HFFc6 (cell line): ENCODE measurements around the gene ACOT7. TPM values are rescaled to one million over a fixed set of nuclear protein-coding genes. Genes with fewer than 3 reads are reported as not detected.

Source experiments
- DNase-seq: peaks from one replicate; pipeline ENCODE4 v3.0.0-alpha.2; 2018
- H3K27ac Mint-ChIP-seq: 2 replicates; pipeline ENCODE4 v1.8.0; 2020; ENCODE audit warnings: mild to moderate bottlenecking, mixed read lengths
- H3K27me3 Mint-ChIP-seq: 2 replicates; pipeline ENCODE4 v1.8.0; 2021; ENCODE audit warnings: mild to moderate bottlenecking, moderate library complexity, mixed read lengths; ENCODE audit not compliant: insufficient read depth
- H3K36me3 Mint-ChIP-seq: 2 replicates; pipeline ENCODE4 v1.8.0; 2021; ENCODE audit warnings: low read depth, mixed read lengths
- H3K4me1 Mint-ChIP-seq: 2 replicates; pipeline ENCODE4 v1.8.0; 2020; ENCODE audit warnings: low read depth, mixed read lengths
- H3K4me3 Mint-ChIP-seq: 2 replicates; pipeline ENCODE4 v1.8.0; 2020; ENCODE audit warnings: mild to moderate bottlenecking, moderate library complexity, mixed read lengths
- H3K9me3 Mint-ChIP-seq: 2 replicates; pipeline ENCODE4 v1.8.0; 2020; ENCODE audit warnings: mild to moderate bottlenecking, mixed read lengths
- total RNA-seq, 6 experiments: library from RNA; stranded (reverse); fragmentation: NEBNext Ultra II Directional; extraction: Animal tissue kit (Norgen Biotek cat#: 25700); gene quantifications; 2 replicates in 1 of 6; 3 replicates in 5 of 6; pipeline ENCODE4 v1.2.3, GENCODE V29; 2021
- TF ChIP-seq, protein P1 (sequence below): fragments of 200-600 bp; sonication (generic); IDR thresholded peaks from 2 replicates; pipeline ENCODE4 v1.5.0; 2021; ENCODE audit warnings: antibody characterized with exemption, mild to moderate bottlenecking

The ACOT7 gene
- total RNA-seq, 6 experiments from 2014 or later = 103 to 125 (median 111) TPM

DNA sequence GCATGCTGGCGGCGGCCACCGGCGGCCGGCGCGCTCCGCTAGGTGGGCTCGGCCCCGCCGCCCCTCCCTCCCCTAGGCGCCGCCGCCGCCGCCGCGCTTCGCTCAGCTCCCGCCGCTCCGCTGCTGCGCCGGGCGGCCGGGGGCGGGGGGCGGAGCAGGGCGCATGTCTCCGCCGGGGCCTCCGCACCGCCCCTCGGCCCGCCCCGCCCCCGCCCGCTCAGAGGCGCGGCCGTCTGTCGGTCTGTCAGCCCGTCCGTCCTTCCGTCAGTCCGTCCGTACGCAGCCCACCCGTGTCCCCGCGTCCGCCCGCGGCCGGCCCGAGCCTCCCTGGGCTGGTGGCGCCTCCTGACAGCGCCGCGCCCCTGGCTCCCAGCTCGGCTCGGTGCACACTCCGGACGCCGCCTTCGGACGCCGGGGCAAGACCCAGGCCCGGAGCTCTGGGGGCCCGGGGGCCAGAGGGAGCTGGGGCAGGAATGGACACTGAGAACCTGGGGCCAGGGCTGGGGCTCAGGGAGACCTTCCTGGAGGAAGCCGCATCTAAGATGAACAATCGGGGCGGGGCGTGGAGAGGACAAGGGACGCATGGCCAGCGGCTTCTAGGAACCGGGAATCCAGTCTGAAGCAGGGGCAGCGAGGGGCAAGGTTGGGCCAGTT is 132.5 kb downstream of the ACOT7 start, which contains the start of gene GPR153:
Gene GPR153 (minus strand): TSS at position 138 of the 654 bp plus-strand sequence. CDS start 6,193 bp downstream, outside the sequence.
- no peak for DNase-seq
- no peaks in the 10 kb centered on the region for H3K9me3 Mint-ChIP-seq
- H3K27me3 Mint-ChIP-seq = peaks cover 5% of the 10 kb centered on the region
- no peaks in the 10 kb centered on the region; the same call in 1 of the 2 replicates for H3K4me1 Mint-ChIP-seq
- H3K27ac Mint-ChIP-seq = no peak within 1 kb of the TSS
- TF ChIP-seq, protein P1, sequence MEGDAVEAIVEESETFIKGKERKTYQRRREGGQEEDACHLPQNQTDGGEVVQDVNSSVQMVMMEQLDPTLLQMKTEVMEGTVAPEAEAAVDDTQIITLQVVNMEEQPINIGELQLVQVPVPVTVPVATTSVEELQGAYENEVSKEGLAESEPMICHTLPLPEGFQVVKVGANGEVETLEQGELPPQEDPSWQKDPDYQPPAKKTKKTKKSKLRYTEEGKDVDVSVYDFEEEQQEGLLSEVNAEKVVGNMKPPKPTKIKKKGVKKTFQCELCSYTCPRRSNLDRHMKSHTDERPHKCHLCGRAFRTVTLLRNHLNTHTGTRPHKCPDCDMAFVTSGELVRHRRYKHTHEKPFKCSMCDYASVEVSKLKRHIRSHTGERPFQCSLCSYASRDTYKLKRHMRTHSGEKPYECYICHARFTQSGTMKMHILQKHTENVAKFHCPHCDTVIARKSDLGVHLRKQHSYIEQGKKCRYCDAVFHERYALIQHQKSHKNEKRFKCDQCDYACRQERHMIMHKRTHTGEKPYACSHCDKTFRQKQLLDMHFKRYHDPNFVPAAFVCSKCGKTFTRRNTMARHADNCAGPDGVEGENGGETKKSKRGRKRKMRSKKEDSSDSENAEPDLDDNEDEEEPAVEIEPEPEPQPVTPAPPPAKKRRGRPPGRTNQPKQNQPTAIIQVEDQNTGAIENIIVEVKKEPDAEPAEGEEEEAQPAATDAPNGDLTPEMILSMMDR = no peak
- no peaks in the 10 kb centered on the region for H3K36me3 Mint-ChIP-seq
- peak within 1 kb of the TSS; percentile 61 for H3K4me3 Mint-ChIP-seq

GRCh38 chr1:6260433-6260934 is 133.1 kb downstream of the ACOT7 start:
- TF ChIP-seq, protein P1 = no peak
- no peak overlapping the region for H3K27ac Mint-ChIP-seq
- H3K9me3 Mint-ChIP-seq = no peaks in the 10 kb centered on the region
- no peaks in the 10 kb centered on the region for H3K36me3 Mint-ChIP-seq
- H3K27me3 Mint-ChIP-seq = peaks cover 5% of the 10 kb centered on the region
- H3K4me3 Mint-ChIP-seq = peak overlapping the region; percentile 20; the same call in 1 of the 2 replicates
- no peak for DNase-seq
- H3K4me1 Mint-ChIP-seq = no peaks in the 10 kb centered on the region; the same call in 1 of the 2 replicates

- H3K36me3 Mint-ChIP-seq = no peaks in the 10 kb centered on the region
- no peak overlapping the region for H3K27ac Mint-ChIP-seq
- peaks cover 5% of the 10 kb centered on the region for H3K27me3 Mint-ChIP-seq
- TF ChIP-seq, protein P1 = no peak
- H3K4me3 Mint-ChIP-seq = peak overlapping the region; percentile 20; the same call in 1 of the 2 replicates
- H3K9me3 Mint-ChIP-seq = no peaks in the 10 kb centered on the region
- DNase-seq = peak; percentile 61
- no peaks in the 10 kb centered on the region; the same call in 1 of the 2 replicates for H3K4me1 Mint-ChIP-seq
Measured at GRCh38 chr1:6259491-6260362, 133.8 kb downstream of the ACOT7 start.

DNA sequence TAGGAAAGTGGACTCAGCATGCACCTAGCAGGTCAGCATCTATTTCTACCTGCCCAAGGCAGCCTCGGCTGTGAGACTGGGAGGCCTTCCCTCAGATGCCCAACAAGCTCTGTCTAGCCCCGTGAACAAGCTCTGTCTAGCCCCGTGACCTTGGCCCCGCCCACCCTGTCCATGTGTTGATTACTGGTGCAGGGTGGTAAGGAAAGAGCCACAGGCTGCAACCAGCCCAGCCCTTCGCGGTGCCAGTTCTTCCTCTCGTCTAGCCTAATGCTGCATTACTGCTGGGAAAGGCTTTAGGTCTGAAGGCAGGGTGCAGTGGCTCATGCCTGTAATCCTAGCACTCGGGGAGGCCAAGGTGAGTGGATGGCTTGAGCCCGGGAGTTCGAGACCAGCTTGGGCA is 134.9 kb downstream of the ACOT7 start:
- no peak overlapping the region for H3K4me3 Mint-ChIP-seq
- H3K4me1 Mint-ChIP-seq = no peaks in the 10 kb centered on the region; the same call in 1 of the 2 replicates
- H3K27ac Mint-ChIP-seq = no peak overlapping the region
- peaks cover 5% of the 10 kb centered on the region for H3K27me3 Mint-ChIP-seq
- H3K36me3 Mint-ChIP-seq = no peaks in the 10 kb centered on the region
- TF ChIP-seq, protein P1 = no peak
- no peaks in the 10 kb centered on the region for H3K9me3 Mint-ChIP-seq
- DNase-seq = no peak

GRCh38 chr1:6257541-6258069 is 136.0 kb downstream of the ACOT7 start:
- H3K9me3 Mint-ChIP-seq = no peaks in the 10 kb centered on the region
- H3K27me3 Mint-ChIP-seq = peaks cover 8% of the 10 kb centered on the region
- DNase-seq = peak; percentile 20
- H3K4me3 Mint-ChIP-seq = no peak overlapping the region
- H3K4me1 Mint-ChIP-seq = no peaks in the 10 kb centered on the region; the same call in 1 of the 2 replicates
- TF ChIP-seq, protein P1 = no peak
- H3K36me3 Mint-ChIP-seq = no peaks in the 10 kb centered on the region
- H3K27ac Mint-ChIP-seq = no peak overlapping the region
